K562 (cell line): ENCODE data around the gene ZNF366. TPM values are rescaled to one million over a fixed set of nuclear protein-coding genes. Genes with fewer than 3 reads are reported as not detected.

Experiments
- ATAC-seq: fragments of 200-7000 bp; cut with Tn5 transposase; 3 replicates; pipeline ENCODE4 v1.9.1; 2020; ENCODE audit warnings: moderate library complexity
- BruUV-seq: library from RNA; stranded (reverse); fragments of 400-500 nt; replicated peaks from 2 replicates; lab custom pipeline; 2021; lab: Mats Ljungman, UMichigan
- CTCF ChIA-PET: fragments of 300-600 bp; formaldehyde crosslinking; extraction: SDS; loops from one replicate; lab custom pipeline; 2021; ENCODE audit warnings: low intra/inter-chr PET ratio; lab: Yijun Ruan, JAX
- POLR2A ChIA-PET: fragments of 300-600, 350-650 bp; sonication (Branson Sonifier 250); formaldehyde crosslinking; extraction: SDS; loops from one replicate; lab custom pipeline; 2021; ENCODE audit warnings: antibody characterized with exemption, inconsistent platforms; lab: Yijun Ruan, JAX
- DNase-seq, 4 experiments: peaks; one replicate each; pipeline versions ENCODE4 v3.0.0 to v3.0.0-alpha.2; 2011 to 2018; ENCODE audit warnings: low spot score in 3 of 4, mixed read lengths in 3 of 4; ENCODE audit errors: extremely low read depth in 1 of 4
- FAIRE-seq: peaks from 2 replicates; lab custom pipeline; 2011; peaks lifted over from hg19 to GRCh38; lab: Jason Lieb, UNC
- H2AFZ ChIP-seq: 2 replicates; pipeline ENCODE4 v1.6.0; 2011; ENCODE audit warnings: low read depth, low read length, control low read depth, inconsistent platforms
- H3K27ac ChIP-seq: fragments of 200-600 bp; 3 replicates; pipeline ENCODE4 v1.8.0; 2011; ENCODE audit warnings: low read depth, mild to moderate bottlenecking, control low read depth, inconsistent platforms, low read length, moderate library complexity, mixed read lengths; ENCODE audit errors: extremely low read depth
- H3K27me3 ChIP-seq, 2 experiments: fragments of 300-600 bp in 1 of 2; 2 replicates in 1 of 2; 3 replicates in 1 of 2; pipeline versions ENCODE4 v1.6.0 to v1.8.0; 2011; ENCODE audit warnings: inconsistent platforms in 2 of 2, low read length in 2 of 2, mild to moderate bottlenecking in 1 of 2, mixed read lengths in 1 of 2, moderate library complexity in 1 of 2; ENCODE audit not compliant: control insufficient read depth in 2 of 2, insufficient read depth in 2 of 2
- H3K36me3 ChIP-seq: fragments of 300-600 bp; 3 replicates; pipeline ENCODE4 v1.8.0; 2011; ENCODE audit warnings: mild to moderate bottlenecking, low read length, inconsistent platforms; ENCODE audit not compliant: control insufficient read depth, insufficient read depth
- H3K4me1 ChIP-seq, 2 experiments: fragments of 200-600 bp in 1 of 2; replicated peaks in 1 of 2; 2 replicates in 1 of 2; 3 replicates in 1 of 2; pipeline versions ENCODE4 v1.5.1 to v1.8.0; 2011; ENCODE audit warnings: inconsistent platforms in 2 of 2, low read length in 2 of 2, mild to moderate bottlenecking in 1 of 2, mixed read lengths in 1 of 2, moderate library complexity in 1 of 2; ENCODE audit not compliant: control insufficient read depth in 2 of 2, insufficient read depth in 2 of 2
- H3K4me2 ChIP-seq: 2 replicates; pipeline ENCODE4 v1.6.1; 2011; ENCODE audit warnings: low read length, control low read depth, inconsistent platforms, mixed read lengths; ENCODE audit not compliant: insufficient read depth
- H3K4me3 ChIP-seq: fragments of 200-600 bp; sonication (generic), shearing (Covaris generic); 2 replicates; pipeline ENCODE4 v1.5.1; 2016; ENCODE audit warnings: control low read depth, inconsistent platforms
- H3K79me2 ChIP-seq: fragments of 200-600 bp; 3 replicates; pipeline ENCODE4 v1.8.0; 2011; ENCODE audit warnings: low read length, inconsistent platforms; ENCODE audit not compliant: control insufficient read depth, insufficient read depth
- H3K9ac ChIP-seq, 2 experiments: 2 replicates each; pipeline versions ENCODE4 v1.6.0 to v1.6.1; 2011; ENCODE audit warnings: low read depth in 2 of 2, low read length in 2 of 2, control low read depth in 1 of 2, inconsistent platforms in 1 of 2, mild to moderate bottlenecking in 1 of 2, mixed read lengths in 1 of 2; ENCODE audit not compliant: insufficient read depth in 1 of 2
- H3K9me1 ChIP-seq: one replicate; pipeline ENCODE4 v1.6.0; 2011; ENCODE audit warnings: inconsistent platforms, mild to moderate bottlenecking, low read length, moderate library complexity; ENCODE audit not compliant: control insufficient read depth, insufficient read depth
- H3K9me3 ChIP-seq: replicated peaks from 2 replicates; pipeline ENCODE4 v1.5.1; 2011; ENCODE audit warnings: low read depth, low read length, inconsistent platforms; ENCODE audit not compliant: control insufficient read depth, insufficient read depth
- H4K20me1 ChIP-seq: replicated peaks from 2 replicates; pipeline ENCODE4 v1.6.1; 2011; ENCODE audit warnings: low read length, inconsistent platforms, mixed read lengths; ENCODE audit not compliant: control insufficient read depth, insufficient read depth
- BRD4 ChIP-seq: fragments of 200-600 bp; sonication (generic); IDR thresholded peaks from 2 replicates; pipeline ENCODE4 v1.6.1; 2017; ENCODE audit warnings: inconsistent platforms
- CBFB ChIP-seq: sonication (generic); formaldehyde crosslinking; IDR thresholded peaks from 2 replicates; pipeline ENCODE4 v1.4.0; 2020; ENCODE audit warnings: mild to moderate bottlenecking, missing genetic modification reagents
- FOSL1 ChIP-seq: fragments of 200-800 bp; sonication (Bioruptor generic); conservative IDR thresholded peaks from 2 replicates; pipeline ENCODE4 v1.6.1; 2016; ENCODE audit warnings: missing genetic modification characterization, missing compliant biosample characterization
- FOXO4 ChIP-seq: fragments of 450-650 bp; formaldehyde crosslinking; IDR thresholded peaks from 2 replicates; pipeline ENCODE4 v1.4.0; 2020; ENCODE audit warnings: mild to moderate bottlenecking, moderate library complexity
- KDM5B ChIP-seq: fragments of 200-600 bp; sonication (generic); IDR thresholded peaks from 2 replicates; pipeline ENCODE4 v1.6.1; 2012; ENCODE audit warnings: low read depth, mild to moderate bottlenecking, moderate library complexity, low read length, control low read depth, inconsistent platforms; ENCODE audit not compliant: insufficient replicate concordance
- MAFG ChIP-seq: fragments of 450-650 bp; conservative IDR thresholded peaks from 2 replicates; pipeline ENCODE4 v1.6.1; 2016; ENCODE audit warnings: missing genetic modification characterization, missing compliant biosample characterization
- MECOM ChIP-seq: fragments of 250-450 bp; sonication (Bioruptor Pico); IDR thresholded peaks from 2 replicates; pipeline ENCODE4 v1.8.0; 2022; ENCODE audit warnings: inconsistent platforms
- MEIS2 ChIP-seq: fragments of 450-650 bp; IDR thresholded peaks from 2 replicates; pipeline ENCODE4 v1.6.1; 2014; ENCODE audit warnings: mild to moderate bottlenecking; ENCODE audit not compliant: partially characterized antibody
- MLX ChIP-seq, 2 experiments: fragments of 450-650 bp in 1 of 2; sonication (generic) in 1 of 2; formaldehyde crosslinking; conservative IDR thresholded peaks; 2 replicates each; pipeline versions ENCODE4 v1.4.0 to v1.8.1; 2020 to 2022; ENCODE audit warnings: mild to moderate bottlenecking in 1 of 2, missing genetic modification reagents in 1 of 2
- RAD51 ChIP-seq: fragments of 450-650 bp; IDR thresholded peaks from 2 replicates; pipeline ENCODE4 v1.7.1; 2016; ENCODE audit warnings: low read depth, mild to moderate bottlenecking, borderline replicate concordance
- SIRT6 ChIP-seq: IDR thresholded peaks from one replicate; pipeline ENCODE4 v1.6.1; 2012; ENCODE audit warnings: low read depth, mild to moderate bottlenecking, control low read depth, inconsistent platforms, low read length, moderate library complexity
- TFAM ChIP-seq: fragments of 250-450 bp; sonication (Bioruptor Pico); conservative IDR thresholded peaks from 2 replicates; pipeline ENCODE4 v1.5.0; 2021; ENCODE audit warnings: mild to moderate bottlenecking, moderate library complexity
- ZNF561 ChIP-seq: fragments of 450-650 bp; formaldehyde crosslinking; conservative IDR thresholded peaks from 2 replicates; pipeline ENCODE4 v1.4.0; 2020; ENCODE audit warnings: mild to moderate bottlenecking, moderate library complexity
- WGBS: fragments of 100-300 bp; shearing (Covaris generic); methylation state at CpG from one replicate; pipeline ENCODE4 v1.1.6; 2016; ENCODE audit warnings: low coverage, mixed read lengths; ENCODE audit not compliant: insufficient coverage; ENCODE audit errors: missing lambda C conversion rate; 5-methylcytosine and 5-hydroxymethylcytosine counted together
- in situ Hi-C: fragments of 300-500 bp; cut with MboI; formaldehyde crosslinking; loops from 4 replicates; pipeline ENCODE4 v1.15.0; 2018; ENCODE audit warnings: inconsistent platforms, mixed read lengths
- intact Hi-C: fragments of 100-400 bp; cut with micrococcal nuclease; formaldehyde crosslinking; loops from 2 replicates; pipeline ENCODE4 v1.14.2; 2022
- polyA plus RNA-seq, 8 experiments: library from polyadenylated mRNA; depleted of rRNA in 4 of 8; stranded (reverse) in 5 of 8; unstranded in 3 of 8; fragments of >200 nt; fragmentation: Nextera tagmentation in 2 of 8; fragmentation: Illumina TruSeq in 1 of 8; extraction: Ambion mirVana in 2 of 8; extraction: Trizol in 1 of 8; gene quantifications; 2 replicates each; pipeline versions ENCODE4 v1.2.1 to v1.2.3, GENCODE V29; 2011 to 2014; ENCODE audit warnings: inconsistent platforms in 1 of 8, missing spikeins in 1 of 8
- total RNA-seq, 7 experiments: library from RNA; depleted of rRNA in 6 of 7; stranded (reverse); fragments of >200 nt in 6 of 7; fragmentation: Illumina TruSeq in 2 of 7; extraction: Trizol in 2 of 7; gene quantifications; 2 replicates each; pipeline versions ENCODE4 v1.2.1 to v1.2.3, GENCODE V29; 2011 to 2021; ENCODE audit warnings: low replicate concordance in 1 of 7
- TF ChIP-seq, protein P1 (sequence below): fragments of 450-650 bp; IDR thresholded peaks from 2 replicates; pipeline ENCODE4 v1.6.1; 2017; ENCODE audit warnings: antibody characterized with exemption, mild to moderate bottlenecking

Gene ZNF366
- total and polyA plus RNA-seq, 9 of the 15 experiments (the other 6 are each of a cell fraction or from before 2014, with no cell fraction given), result not detected

GRCh38 chr5:72498284-72498683, 8.9 kb downstream of the ZNF366 start:
- no peaks in the 10 kb centered on the region for H3K79me2 ChIP-seq
- ChIA-PET POLR2A (interaction anchor here (0.6 kb wide), 1 partner anchor 107 kb away, joined by 3 read pairs; no protein-coding TSS in a partner anchor), CTCF (no interaction called here)
- intact Hi-C loops (no loop called here), in situ Hi-C loops (no loop called here)
- H3K4me3 ChIP-seq, result no peak overlapping the region
- ATAC-seq (no peak), FAIRE-seq (no peak), DNase-seq (no peak)
- H3K9me1 ChIP-seq, result no peaks in the 10 kb centered on the region
- H3K9ac ChIP-seq, result no peak overlapping the region
- H4K20me1 ChIP-seq, result no peaks in the 10 kb centered on the region
- no peaks in the 10 kb centered on the region for H3K36me3 ChIP-seq
- TF ChIP-seq ZNF561 (CRISPR knock-in tag) (no peak), TFAM (CRISPR knock-in tag) (no peak), FOSL1 (no peak), MAFG (no peak), CBFB (no peak), KDM5B (no peak), MEIS2 (no peak), RAD51 (no peak), MLX (CRISPR knock-in tag; conservative IDR thresholded peaks at IDR 0.05) (no peak), MECOM (CRISPR knock-in tag) (no peak), BRD4 (no peak), FOXO4 (CRISPR knock-in tag) (no peak), SIRT6 (no peak)
- TF ChIP-seq, protein P1, sequence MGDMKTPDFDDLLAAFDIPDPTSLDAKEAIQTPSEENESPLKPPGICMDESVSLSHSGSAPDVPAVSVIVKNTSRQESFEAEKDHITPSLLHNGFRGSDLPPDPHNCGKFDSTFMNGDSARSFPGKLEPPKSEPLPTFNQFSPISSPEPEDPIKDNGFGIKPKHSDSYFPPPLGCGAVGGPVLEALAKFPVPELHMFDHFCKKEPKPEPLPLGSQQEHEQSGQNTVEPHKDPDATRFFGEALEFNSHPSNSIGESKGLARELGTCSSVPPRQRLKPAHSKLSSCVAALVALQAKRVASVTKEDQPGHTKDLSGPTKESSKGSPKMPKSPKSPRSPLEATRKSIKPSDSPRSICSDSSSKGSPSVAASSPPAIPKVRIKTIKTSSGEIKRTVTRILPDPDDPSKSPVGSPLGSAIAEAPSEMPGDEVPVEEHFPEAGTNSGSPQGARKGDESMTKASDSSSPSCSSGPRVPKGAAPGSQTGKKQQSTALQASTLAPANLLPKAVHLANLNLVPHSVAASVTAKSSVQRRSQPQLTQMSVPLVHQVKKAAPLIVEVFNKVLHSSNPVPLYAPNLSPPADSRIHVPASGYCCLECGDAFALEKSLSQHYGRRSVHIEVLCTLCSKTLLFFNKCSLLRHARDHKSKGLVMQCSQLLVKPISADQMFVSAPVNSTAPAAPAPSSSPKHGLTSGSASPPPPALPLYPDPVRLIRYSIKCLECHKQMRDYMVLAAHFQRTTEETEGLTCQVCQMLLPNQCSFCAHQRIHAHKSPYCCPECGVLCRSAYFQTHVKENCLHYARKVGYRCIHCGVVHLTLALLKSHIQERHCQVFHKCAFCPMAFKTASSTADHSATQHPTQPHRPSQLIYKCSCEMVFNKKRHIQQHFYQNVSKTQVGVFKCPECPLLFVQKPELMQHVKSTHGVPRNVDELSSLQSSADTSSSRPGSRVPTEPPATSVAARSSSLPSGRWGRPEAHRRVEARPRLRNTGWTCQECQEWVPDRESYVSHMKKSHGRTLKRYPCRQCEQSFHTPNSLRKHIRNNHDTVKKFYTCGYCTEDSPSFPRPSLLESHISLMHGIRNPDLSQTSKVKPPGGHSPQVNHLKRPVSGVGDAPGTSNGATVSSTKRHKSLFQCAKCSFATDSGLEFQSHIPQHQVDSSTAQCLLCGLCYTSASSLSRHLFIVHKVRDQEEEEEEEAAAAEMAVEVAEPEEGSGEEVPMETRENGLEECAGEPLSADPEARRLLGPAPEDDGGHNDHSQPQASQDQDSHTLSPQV, result no peak
- H2AFZ ChIP-seq, result no peak overlapping the region
- WGBS, result 51% methylated on average over 2 of the region's 2 CpGs
- no peaks in the 10 kb centered on the region for H3K27me3 ChIP-seq
- H3K4me1 ChIP-seq, result no peaks in the 10 kb centered on the region
- H3K27ac ChIP-seq, result no peak overlapping the region
- H3K4me2 ChIP-seq, result no peak overlapping the region
- H3K9me3 ChIP-seq, result no peaks in the 10 kb centered on the region
- BruUV-seq, result no TSS peak
